Nephron progenitor cell (in vitro differentiated cells): ENCODE data around the gene BID.

Experiments
- DNase-seq: peaks from one replicate; pipeline ENCODE4 v3.0.0; 2021
- H3K27ac Mint-ChIP-seq: 2 replicates; pipeline ENCODE4 v1.8.0; 2021; ENCODE audit warnings: mild to moderate bottlenecking, moderate library complexity, mixed read lengths
- H3K27me3 Mint-ChIP-seq: 2 replicates; pipeline ENCODE4 v1.8.0; 2021; ENCODE audit warnings: mild to moderate bottlenecking, low read depth, mixed read lengths; ENCODE audit not compliant: poor library complexity
- H3K36me3 Mint-ChIP-seq: 2 replicates; pipeline ENCODE4 v1.8.0; 2021; ENCODE audit warnings: low read depth, mixed read lengths
- H3K4me1 Mint-ChIP-seq: 2 replicates; pipeline ENCODE4 v1.8.0; 2021; ENCODE audit warnings: mixed read lengths
- H3K4me3 Mint-ChIP-seq: 2 replicates; pipeline ENCODE4 v1.8.0; 2021; ENCODE audit warnings: mild to moderate bottlenecking, moderate library complexity, mixed read lengths
- H3K9me3 Mint-ChIP-seq: 2 replicates; pipeline ENCODE4 v1.8.0; 2021; ENCODE audit warnings: mild to moderate bottlenecking, moderate library complexity, mixed read lengths
- CTCF ChIP-seq: fragments of 200-600 bp; sonication (generic); IDR thresholded peaks from 2 replicates; pipeline ENCODE4 v1.5.0; 2021; ENCODE audit warnings: antibody characterized with exemption

The BID gene

GRCh38 chr22:17807086-17807485 is 32.8 kb upstream of the BID start:
- DNase-seq = no peak
- no peaks in the 10 kb centered on the region for H3K9me3 Mint-ChIP-seq
- TF ChIP-seq CTCF = no peak
- peaks cover 17% of the 10 kb centered on the region for H3K36me3 Mint-ChIP-seq
- peaks cover 2% of the 10 kb centered on the region for H3K27me3 Mint-ChIP-seq
- peaks cover 80% of the 10 kb centered on the region for H3K4me1 Mint-ChIP-seq
- no peak overlapping the region for H3K4me3 Mint-ChIP-seq
- H3K27ac Mint-ChIP-seq = peak overlapping the region; percentile 66

GRCh38 chr22:17806437-17806836 is 32.2 kb upstream of the BID start:
- Mint-ChIP-seq H3K9me3 (no peaks in the 10 kb centered on the region), H3K27me3 (peaks cover 3% of the 10 kb centered on the region), H3K4me3 (no peak overlapping the region), H3K27ac (no peak overlapping the region), H3K4me1 (peaks cover 82% of the 10 kb centered on the region), H3K36me3 (peaks cover 17% of the 10 kb centered on the region)
- no peak for DNase-seq
- no peak for TF ChIP-seq CTCF

- H3K4me3 Mint-ChIP-seq = no peak overlapping the region
- H3K4me1 Mint-ChIP-seq = peaks cover 83% of the 10 kb centered on the region
- no peak for TF ChIP-seq CTCF
- peaks cover 17% of the 10 kb centered on the region for H3K36me3 Mint-ChIP-seq
- H3K27me3 Mint-ChIP-seq = peaks cover 3% of the 10 kb centered on the region
- H3K27ac Mint-ChIP-seq = peak overlapping the region; percentile 88
- DNase-seq = no peak
- H3K9me3 Mint-ChIP-seq = no peaks in the 10 kb centered on the region
These were observed 30.2 kb upstream of the BID start for GRCh38 chr22:17804331-17805080.

GRCh38 chr22:17803609-17804270 is 29.5 kb upstream of the BID start:
- H3K9me3 Mint-ChIP-seq = no peaks in the 10 kb centered on the region
- no peak overlapping the region for H3K4me3 Mint-ChIP-seq
- DNase-seq = no peak
- TF ChIP-seq CTCF = no peak
- peak overlapping the region; percentile 88 for H3K27ac Mint-ChIP-seq
- H3K4me1 Mint-ChIP-seq = peaks cover 77% of the 10 kb centered on the region
- H3K36me3 Mint-ChIP-seq = peaks cover 17% of the 10 kb centered on the region
- peaks cover 3% of the 10 kb centered on the region for H3K27me3 Mint-ChIP-seq

- Mint-ChIP-seq H3K9me3 (no peaks in the 10 kb centered on the region), H3K36me3 (peaks cover 17% of the 10 kb centered on the region), H3K27ac (peak overlapping the region; percentile 83), H3K4me3 (no peak overlapping the region), H3K4me1 (peaks cover 73% of the 10 kb centered on the region), H3K27me3 (peaks cover 3% of the 10 kb centered on the region)
- DNase-seq = no peak
- TF ChIP-seq CTCF = no peak
These were observed 28.6 kb upstream of the BID start for GRCh38 chr22:17802822-17803221.

- H3K36me3 Mint-ChIP-seq = peaks cover 14% of the 10 kb centered on the region
- peak overlapping the region; percentile 83 for H3K27ac Mint-ChIP-seq
- H3K27me3 Mint-ChIP-seq = peaks cover 3% of the 10 kb centered on the region
- H3K4me3 Mint-ChIP-seq = no peak overlapping the region
- TF ChIP-seq CTCF = no peak
- no peak for DNase-seq
- no peaks in the 10 kb centered on the region for H3K9me3 Mint-ChIP-seq
- H3K4me1 Mint-ChIP-seq = peaks cover 69% of the 10 kb centered on the region
These were observed 28.1 kb upstream of the BID start for GRCh38 chr22:17802411-17802810.
